ENCODE data around the gene ZNF507. TPM values are rescaled to one million over a fixed set of nuclear protein-coding genes. Genes with fewer than 3 reads are reported as not detected.

The ZNF507 gene
- polyA plus RNA-seq, 3 donors = 0.08 to 0.39 (median 0.10) TPM

GRCh38 chr19:32358321-32358720, 12.9 kb downstream of the ZNF507 start:
- Histone ChIP-seq H3K4me3 (replicated peaks in 1 of 3; ENCODE audit: low read depth in 2 of 3, low read length in 3 of 3) (no peak overlapping the region), H4K20me1 (ENCODE audit: insufficient read depth, low read length) (peaks cover 36% of the 10 kb centered on the region), H3K27me3 (ENCODE audit: control insufficient read depth in 2 of 2, insufficient read depth in 2 of 2, low read length in 2 of 2) (peaks cover 98 to 99% of the 10 kb centered on the region in 2 donors), H3K36me3 (replicated peaks in 1 of 2; ENCODE audit: control insufficient read depth in 1 of 2, insufficient read depth in 2 of 2, low read length in 2 of 2) (no peaks in the 10 kb centered on the region), H2AFZ (ENCODE audit: insufficient read depth, low read depth, low read length, poor library complexity, severe bottlenecking) (no peak overlapping the region), H3K4me2 (replicated peaks; ENCODE audit: extremely low read depth, low read length, poor library complexity, severe bottlenecking) (no peak overlapping the region), H3K79me2 (ENCODE audit: insufficient read depth, low read length) (no peaks in the 10 kb centered on the region), H3K9me3 (replicated peaks in 1 of 2; ENCODE audit: control insufficient read depth in 1 of 2, insufficient read depth in 1 of 2, low read length in 2 of 2) (peaks cover 3 to 44% of the 10 kb centered on the region in 2 donors), H3K27ac (ENCODE audit: low read depth in 1 of 2, low read length in 2 of 2) (no peak overlapping the region), H3K9ac (ENCODE audit: insufficient read depth, low read length, poor library complexity, severe bottlenecking) (no peak overlapping the region), H3K4me1 (ENCODE audit: control insufficient read depth in 1 of 2, insufficient read depth in 2 of 2, low read length in 2 of 2) (peaks cover 7 to 16% of the 10 kb centered on the region in 2 donors)
- WGBS (ENCODE audit: insufficient coverage) = 100% methylated on average over 2 of the region's 5 CpGs
- peaks cover 15 to 33% of the 10 kb centered on the region in 2 donors for H3K36me3 Mint-ChIP-seq
- no peak for DNase-seq
- no peak overlapping the region for H3K27ac Mint-ChIP-seq
- H3K27me3 Mint-ChIP-seq (ENCODE audit: low read depth in 3 of 3) = peaks cover 94 to 97% (median 96%) of the 10 kb centered on the region in 3 donors
- peaks cover 0 to 30% (median 17%) of the 10 kb centered on the region in 7 donors for H3K9me3 Mint-ChIP-seq
- peaks cover 14% of the 10 kb centered on the region for H3K4me1 Mint-ChIP-seq
- peak overlapping the region in 1 of 2 donors; percentile 81 for H3K4me3 Mint-ChIP-seq
- intact Hi-C loops (cut with micrococcal nuclease) = no loop called here
- no peak for TF ChIP-seq CTCF (IDR thresholded peaks at IDR 0.05)

DNA sequence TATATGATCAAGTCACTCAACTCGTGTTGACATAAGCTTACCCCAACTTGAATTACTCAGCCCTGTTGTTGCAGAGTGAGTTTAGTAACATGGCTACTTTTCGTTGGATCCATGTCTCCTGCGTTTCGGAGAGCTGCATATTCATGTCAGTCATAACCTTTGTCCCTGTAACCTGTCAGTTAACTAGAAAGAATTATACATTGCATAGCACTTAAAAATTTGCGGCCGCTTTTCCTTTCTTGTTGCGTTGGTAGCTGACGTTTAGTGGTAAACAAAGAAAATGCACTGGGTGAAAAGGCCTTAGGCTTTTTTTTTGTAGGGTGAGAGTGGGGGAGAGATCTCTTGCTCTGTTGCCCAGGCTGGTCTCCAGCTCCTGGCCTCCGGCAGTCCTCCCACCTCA, 14.2 kb downstream of the ZNF507 start:
- TF ChIP-seq CTCF (IDR thresholded peaks at IDR 0.05) = no peak
- no peak overlapping the region for H3K4me2 ChIP-seq (replicated peaks; ENCODE audit: extremely low read depth, low read length, poor library complexity, severe bottlenecking)
- peaks cover 0 to 31% of the 10 kb centered on the region in 2 donors for H3K9me3 ChIP-seq (replicated peaks in 1 of 2; ENCODE audit: control insufficient read depth in 1 of 2, insufficient read depth in 1 of 2, low read length in 2 of 2)
- peaks cover 94 to 97% (median 96%) of the 10 kb centered on the region in 3 donors for H3K27me3 Mint-ChIP-seq (ENCODE audit: low read depth in 3 of 3)
- no peaks in the 10 kb centered on the region for H3K36me3 ChIP-seq (replicated peaks in 1 of 2; ENCODE audit: control insufficient read depth in 1 of 2, insufficient read depth in 2 of 2, low read length in 2 of 2)
- H3K4me3 ChIP-seq (replicated peaks in 1 of 3; ENCODE audit: low read depth in 2 of 3, low read length in 3 of 3) = no peak overlapping the region
- peaks cover 30% of the 10 kb centered on the region for H4K20me1 ChIP-seq (ENCODE audit: insufficient read depth, low read length)
- H3K36me3 Mint-ChIP-seq = peaks cover 7 to 29% of the 10 kb centered on the region in 2 donors
- no peak overlapping the region for H2AFZ ChIP-seq (ENCODE audit: insufficient read depth, low read depth, low read length, poor library complexity, severe bottlenecking)
- intact Hi-C loops (cut with micrococcal nuclease) = no loop called here
- H3K9me3 Mint-ChIP-seq = peaks cover 0 to 24% (median 15%) of the 10 kb centered on the region in 7 donors
- H3K27ac Mint-ChIP-seq = no peak overlapping the region
- peaks cover 16% of the 10 kb centered on the region for H3K4me1 Mint-ChIP-seq
- H3K79me2 ChIP-seq (ENCODE audit: insufficient read depth, low read length) = no peaks in the 10 kb centered on the region
- H3K9ac ChIP-seq (ENCODE audit: insufficient read depth, low read length, poor library complexity, severe bottlenecking) = no peak overlapping the region
- peak overlapping the region in 1 of 2 donors; percentile 64 for H3K4me3 Mint-ChIP-seq
- 100% methylated on average over 2 of the region's 9 CpGs for WGBS (ENCODE audit: insufficient coverage)
- H3K27me3 ChIP-seq (ENCODE audit: control insufficient read depth in 2 of 2, insufficient read depth in 2 of 2, low read length in 2 of 2) = peaks cover 98 to 99% of the 10 kb centered on the region in 2 donors
- H3K4me1 ChIP-seq (ENCODE audit: control insufficient read depth in 1 of 2, insufficient read depth in 2 of 2, low read length in 2 of 2) = peaks cover 7 to 18% of the 10 kb centered on the region in 2 donors
- DNase-seq = no peak
- H3K27ac ChIP-seq (ENCODE audit: low read depth in 1 of 2, low read length in 2 of 2) = no peak overlapping the region
